Prostate gland (tissue), 2 donors: ENCODE measurements around the gene HMGCS2. TPM values are rescaled to one million over a fixed set of nuclear protein-coding genes. Genes with fewer than 3 reads are reported as not detected.

ENCODE experiments used
- DNase-seq: peaks from one replicate; pipeline ENCODE4 v3.0.0-alpha.2; 2019; ENCODE audit warnings: low spot score
- H3K27ac ChIP-seq, 2 donors: fragments of 200-600 bp; sonication (generic); 2 replicates each; pipeline ENCODE4 v1.5.1; 2017 to 2019
- H3K27me3 ChIP-seq: fragments of 200-600 bp; sonication (generic); replicated peaks from 2 replicates; pipeline ENCODE4 v1.5.1; 2019; ENCODE audit not compliant: insufficient read depth
- H3K36me3 ChIP-seq, 2 donors: fragments of 200-600 bp; sonication (generic); 1 replicate in 1 of 2; 2 replicates in 1 of 2; pipeline versions ENCODE4 v1.5.1 to v1.8.1; 2017 to 2019
- H3K4me1 ChIP-seq: fragments of 200-600 bp; sonication (generic); replicated peaks from 2 replicates; pipeline ENCODE4 v1.5.1; 2019
- H3K4me3 ChIP-seq, 2 donors: fragments of 200-600 bp; sonication (generic); 2 replicates each; pipeline ENCODE4 v1.5.1; 2017 to 2019
- H3K9me3 ChIP-seq: fragments of 200-600 bp; sonication (generic); 2 replicates; pipeline ENCODE4 v1.5.1; 2017
- CTCF ChIP-seq, 4 experiments: fragments of 200-600 bp in 2 of 4; fragments of 450-650 bp in 2 of 4; sonication (generic) in 2 of 4; IDR thresholded peaks; 1 replicate in 3 of 4; 2 replicates in 1 of 4; pipeline ENCODE4 v1.5.1; 2016 to 2019; ENCODE audit warnings: antibody characterized with exemption in 4 of 4, mild to moderate bottlenecking in 2 of 4, moderate library complexity in 2 of 4
- POLR2A ChIP-seq: fragments of 450-650 bp; IDR thresholded peaks from one replicate; pipeline ENCODE4 v1.6.1; 2016; ENCODE audit warnings: antibody characterized with exemption, mild to moderate bottlenecking
- POLR2AphosphoS5 ChIP-seq: sonication (generic); formaldehyde crosslinking; IDR thresholded peaks from one replicate; pipeline ENCODE4 v1.6.1; 2017; ENCODE audit warnings: antibody characterized with exemption
- WGBS: methylation state at CpG from one replicate; pipeline ENCODE4 v1.1.5; 2018; 5-methylcytosine and 5-hydroxymethylcytosine counted together
- intact Hi-C: fragments of 100-400 bp; cut with DNase I; formaldehyde crosslinking; loops from one replicate; pipeline ENCODE4 v1.14.2; 2022
- total RNA-seq, 2 donors: library from RNA; depleted of rRNA; stranded (reverse); fragments of >200 nt; gene quantifications; one replicate each; pipeline ENCODE4 v1.1.0, GENCODE V29; 2016

HMGCS2 gene
- total RNA-seq, 2 donors from 2014 or later: 4.6 to 21.5 TPM

- Histone ChIP-seq H3K4me1 (no peaks in the 10 kb centered on the region), H3K27ac (no peak overlapping the region), H3K27me3 (no peaks in the 10 kb centered on the region), H3K4me3 (no peak overlapping the region), H3K9me3 (no peaks in the 10 kb centered on the region), H3K36me3 (no peaks in the 10 kb centered on the region)
- TF ChIP-seq POLR2A (no peak), POLR2AphosphoS5 (no peak), CTCF (IDR thresholded peaks at IDR 0.05) (no peak)
- no peak for DNase-seq
- WGBS: 41% methylated on average over 3 of the region's 3 CpGs
- intact Hi-C loops: loop anchor here (5.0 kb wide), 1 partner anchor 64 kb away; no protein-coding TSS in a partner anchor
These were observed 25.4 kb downstream of the HMGCS2 start for GRCh38 chr1:119743308-119743707.

GRCh38 chr1:119742677-119743076 lies 26.0 kb downstream of the HMGCS2 start:
- Histone ChIP-seq H3K27ac (no peak overlapping the region), H3K4me3 (no peak overlapping the region), H3K36me3 (no peaks in the 10 kb centered on the region), H3K4me1 (no peaks in the 10 kb centered on the region), H3K27me3 (no peaks in the 10 kb centered on the region), H3K9me3 (no peaks in the 10 kb centered on the region)
- TF ChIP-seq POLR2A (no peak), POLR2AphosphoS5 (no peak), CTCF (IDR thresholded peaks at IDR 0.05) (no peak)
- intact Hi-C loops: loop anchor here (5.0 kb wide), 1 partner anchor 65 kb away; no protein-coding TSS in a partner anchor
- 84% methylated on average over 7 of the region's 7 CpGs for WGBS
- no peak for DNase-seq

GRCh38 chr1:119742202-119742601 lies 26.5 kb downstream of the HMGCS2 start:
- DNase-seq: no peak
- Histone ChIP-seq H3K9me3 (no peaks in the 10 kb centered on the region), H3K4me3 (no peak overlapping the region), H3K27ac (no peak overlapping the region), H3K27me3 (no peaks in the 10 kb centered on the region), H3K4me1 (no peaks in the 10 kb centered on the region), H3K36me3 (no peaks in the 10 kb centered on the region)
- no peak for TF ChIP-seq CTCF (IDR thresholded peaks at IDR 0.05)
- no peak for TF ChIP-seq POLR2A
- TF ChIP-seq POLR2AphosphoS5: no peak
- WGBS: 43% methylated on average over 7 of the region's 7 CpGs
- intact Hi-C loops: loop anchor here (5.0 kb wide), 1 partner anchor 65 kb away; no protein-coding TSS in a partner anchor

GRCh38 chr1:119740896-119741780 lies 27.6 kb downstream of the HMGCS2 start:
- no peaks in the 10 kb centered on the region for H3K36me3 ChIP-seq
- intact Hi-C loops: loop anchor here (2.0 to 5.0 kb wide), 2 partner anchors 66 kb away; no protein-coding TSS in a partner anchor
- H3K9me3 ChIP-seq: no peaks in the 10 kb centered on the region
- H3K27me3 ChIP-seq: no peaks in the 10 kb centered on the region
- no peak overlapping the region for H3K27ac ChIP-seq
- no peak overlapping the region for H3K4me3 ChIP-seq
- WGBS: 62% methylated on average over 13 of the region's 13 CpGs
- no peaks in the 10 kb centered on the region for H3K4me1 ChIP-seq
- no peak for DNase-seq
- TF ChIP-seq CTCF (IDR thresholded peaks at IDR 0.05): no peak

GRCh38 chr1:119740261-119740660 lies 28.4 kb downstream of the HMGCS2 start:
- intact Hi-C loops: loop anchor here (2.0 to 5.0 kb wide), 2 partner anchors 65 to 67 kb away; no protein-coding TSS in a partner anchor
- Histone ChIP-seq H3K9me3 (no peaks in the 10 kb centered on the region), H3K4me3 (no peak overlapping the region), H3K27me3 (no peaks in the 10 kb centered on the region), H3K36me3 (no peaks in the 10 kb centered on the region), H3K27ac (no peak overlapping the region), H3K4me1 (no peaks in the 10 kb centered on the region)
- no peak for DNase-seq
- 100% methylated on average over 2 of the region's 2 CpGs for WGBS
- TF ChIP-seq POLR2A (no peak), CTCF (IDR thresholded peaks at IDR 0.05) (no peak), POLR2AphosphoS5 (no peak)
